Sigmoid colon (tissue), 4 donors: ENCODE data around the gene DDX17.

Experiments used
- EP300 ChIP-seq, 4 donors: sonication (generic); formaldehyde crosslinking; IDR thresholded peaks; one replicate each; pipeline ENCODE4 v1.6.1; 2017; ENCODE audit warnings: antibody characterized with exemption in 4 of 4
- POLR2A ChIP-seq, 2 donors: fragments of 450-650 bp; IDR thresholded peaks; one replicate each; pipeline ENCODE4 v1.6.1; 2016; ENCODE audit warnings: antibody characterized with exemption in 2 of 2, mild to moderate bottlenecking in 2 of 2, moderate library complexity in 2 of 2
- POLR2AphosphoS5 ChIP-seq, 4 donors: sonication (generic); formaldehyde crosslinking; IDR thresholded peaks; one replicate each; pipeline ENCODE4 v1.6.1; 2017; ENCODE audit warnings: antibody characterized with exemption in 4 of 4
- TF ChIP-seq, protein P1 (sequence below), 4 experiments: fragments of 450-650 bp in 3 of 4; fragments of 200-600 bp in 1 of 4; IDR thresholded peaks; one replicate each; pipeline ENCODE4 v1.5.1; 2016 to 2019; ENCODE audit warnings: antibody characterized with exemption in 4 of 4, mild to moderate bottlenecking in 3 of 4, moderate library complexity in 2 of 4

DNA sequence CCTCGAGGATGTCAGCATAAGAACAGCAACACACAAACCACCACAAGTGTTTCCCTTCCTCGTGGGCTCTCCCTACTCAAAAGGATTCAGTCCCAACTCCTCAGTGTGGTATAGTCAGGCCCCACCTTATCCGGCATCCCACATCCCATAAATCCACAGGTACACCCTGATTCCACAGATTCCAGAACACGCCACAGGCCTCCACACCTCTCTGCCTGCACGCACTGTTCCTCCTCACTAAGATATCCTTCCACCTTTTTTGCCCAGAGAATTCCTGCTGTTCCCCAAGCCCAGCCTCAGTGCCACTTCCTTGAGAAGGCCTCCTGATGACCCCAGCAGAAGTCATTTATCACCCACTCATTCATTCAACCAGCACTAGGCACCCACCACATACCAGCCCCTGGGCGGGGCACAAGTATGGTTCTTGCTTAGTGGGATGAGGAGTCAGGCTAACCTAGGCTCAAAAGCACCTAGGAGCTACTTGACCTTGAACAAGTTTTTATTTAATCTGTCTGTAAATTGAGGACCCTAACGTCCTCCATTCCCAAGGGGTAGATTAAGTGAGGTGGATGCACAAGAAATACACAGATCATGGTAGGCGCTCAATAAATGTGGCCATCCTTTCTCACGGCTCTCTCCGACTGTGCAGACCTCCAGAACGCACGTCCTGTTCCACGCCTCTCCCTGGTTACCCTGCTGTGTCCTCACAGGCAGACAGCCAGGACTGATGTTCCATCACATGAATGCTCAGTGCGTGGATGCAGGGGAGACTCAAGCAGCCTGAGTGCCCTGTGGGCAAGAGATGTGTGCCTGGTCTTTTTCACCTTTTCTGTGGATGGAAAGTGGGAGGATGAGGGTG is 49.0 kb downstream of the DDX17 start:
- TF ChIP-seq, protein P1, sequence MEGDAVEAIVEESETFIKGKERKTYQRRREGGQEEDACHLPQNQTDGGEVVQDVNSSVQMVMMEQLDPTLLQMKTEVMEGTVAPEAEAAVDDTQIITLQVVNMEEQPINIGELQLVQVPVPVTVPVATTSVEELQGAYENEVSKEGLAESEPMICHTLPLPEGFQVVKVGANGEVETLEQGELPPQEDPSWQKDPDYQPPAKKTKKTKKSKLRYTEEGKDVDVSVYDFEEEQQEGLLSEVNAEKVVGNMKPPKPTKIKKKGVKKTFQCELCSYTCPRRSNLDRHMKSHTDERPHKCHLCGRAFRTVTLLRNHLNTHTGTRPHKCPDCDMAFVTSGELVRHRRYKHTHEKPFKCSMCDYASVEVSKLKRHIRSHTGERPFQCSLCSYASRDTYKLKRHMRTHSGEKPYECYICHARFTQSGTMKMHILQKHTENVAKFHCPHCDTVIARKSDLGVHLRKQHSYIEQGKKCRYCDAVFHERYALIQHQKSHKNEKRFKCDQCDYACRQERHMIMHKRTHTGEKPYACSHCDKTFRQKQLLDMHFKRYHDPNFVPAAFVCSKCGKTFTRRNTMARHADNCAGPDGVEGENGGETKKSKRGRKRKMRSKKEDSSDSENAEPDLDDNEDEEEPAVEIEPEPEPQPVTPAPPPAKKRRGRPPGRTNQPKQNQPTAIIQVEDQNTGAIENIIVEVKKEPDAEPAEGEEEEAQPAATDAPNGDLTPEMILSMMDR (IDR thresholded peaks at IDR 0.05), result no peak
- TF ChIP-seq POLR2AphosphoS5 (IDR thresholded peaks at IDR 0.05) (no peak), POLR2A (IDR thresholded peaks at IDR 0.05) (no peak), EP300 (IDR thresholded peaks at IDR 0.05) (no peak)
